HCT116 (cell line): ENCODE data around the gene SLAIN1. TPM values are rescaled to one million over a fixed set of nuclear protein-coding genes. Genes with fewer than 3 reads are reported as not detected.

Source experiments
- ATAC-seq: fragments of 200-7000 bp; cut with Tn5 transposase; 2 replicates; pipeline ENCODE4 v1.9.1; 2020; ENCODE audit warnings: mild to moderate bottlenecking, moderate library complexity
- BruUV-seq: library from RNA; stranded (reverse); fragments of 400-500 nt; replicated peaks from 2 replicates; lab custom pipeline; 2021; lab: Mats Ljungman, UMichigan
- CTCF ChIA-PET: fragments of 300-600 bp; sonication (Branson Sonifier 250); formaldehyde crosslinking; loops from one replicate; lab custom pipeline; 2021; ENCODE audit warnings: antibody characterized with exemption; lab: Charles Lee
- POLR2A ChIA-PET: fragments of 300-600, 350-600 bp; sonication (Branson Sonifier 250); formaldehyde crosslinking; loops from one replicate; lab custom pipeline; 2021; ENCODE audit warnings: antibody characterized with exemption; lab: Charles Lee
- RAD21 ChIA-PET, 2 experiments: fragments of 300-600 bp; sonication (Branson Sonifier 250); formaldehyde crosslinking; loops; one replicate each; lab custom pipeline; 2023; ENCODE audit warnings: low total read pairs in 2 of 2; ENCODE audit not compliant: uncharacterized antibody in 2 of 2, unreplicated experiment in 2 of 2, low non-redundant PET in 1 of 2; lab: Charles Lee
- DNase-seq: peaks from one replicate; pipeline ENCODE4 v3.0.0-alpha.2; 2010; ENCODE audit warnings: low read depth, low spot score
- H2AFZ ChIP-seq: fragments of 200-600 bp; shearing (Covaris generic), sonication (generic); 2 replicates; pipeline ENCODE4 v1.6.1; 2017; ENCODE audit warnings: low read depth, mixed run types, mixed read lengths, antibody characterized with exemption, low read length; ENCODE audit not compliant: poor library complexity, severe bottlenecking
- H3K27ac ChIP-seq: 2 replicates; pipeline ENCODE4 v1.5.1; 2012; ENCODE audit warnings: low read depth, low read length
- H3K27me3 ChIP-seq: fragments of 200-600 bp; sonication (generic); 2 replicates; pipeline ENCODE4 v1.6.1; 2016; ENCODE audit warnings: mixed run types, low read length, mixed read lengths; ENCODE audit not compliant: insufficient read depth
- H3K36me3 ChIP-seq, 2 experiments: fragments of 200-500 bp in 1 of 2; fragments of 200-600 bp in 1 of 2; sonication (Bioruptor generic) in 1 of 2; sonication (generic) in 1 of 2; 2 replicates each; pipeline versions ENCODE4 v1.5.1 to v1.6.1; 2014 to 2016; ENCODE audit warnings: low read length in 2 of 2, inconsistent platforms in 1 of 2, mixed read lengths in 1 of 2, mixed run types in 1 of 2; ENCODE audit not compliant: insufficient read depth in 2 of 2, control insufficient read depth in 1 of 2
- H3K4me1 ChIP-seq, 2 experiments: fragments of 200-600 bp in 1 of 2; sonication (generic) in 1 of 2; 2 replicates each; pipeline versions ENCODE4 v1.5.1 to v1.6.1; 2012 to 2017; ENCODE audit warnings: low read length in 2 of 2, inconsistent platforms in 1 of 2, mild to moderate bottlenecking in 1 of 2, mixed read lengths in 1 of 2, mixed run types in 1 of 2, moderate library complexity in 1 of 2; ENCODE audit not compliant: insufficient read depth in 2 of 2, control insufficient read depth in 1 of 2
- H3K4me2 ChIP-seq: fragments of 200-600 bp; sonication (generic); 2 replicates; pipeline ENCODE4 v1.6.1; 2017; ENCODE audit warnings: mixed run types, low read length, mixed read lengths
- H3K4me3 ChIP-seq, 2 experiments: fragments of 200-600 bp in 1 of 2; sonication (generic) in 1 of 2; replicated peaks in 1 of 2; 2 replicates each; pipeline ENCODE4 v1.5.1; 2011 to 2016; ENCODE audit warnings: low read length in 2 of 2, control low read depth in 1 of 2, low read depth in 1 of 2, mild to moderate bottlenecking in 1 of 2, mixed read lengths in 1 of 2, mixed run types in 1 of 2
- H3K79me2 ChIP-seq: fragments of 200-600 bp; sonication (generic); 2 replicates; pipeline ENCODE4 v1.6.1; 2017; ENCODE audit warnings: mild to moderate bottlenecking, mixed run types, low read length, moderate library complexity, mixed read lengths; ENCODE audit not compliant: insufficient read depth
- H3K9ac ChIP-seq: fragments of 200-600 bp; sonication (generic); 2 replicates; pipeline ENCODE4 v1.6.1; 2016; ENCODE audit warnings: low read length, mixed read lengths
- H3K9me2 ChIP-seq: fragments of 200-600 bp; sonication (generic), shearing (Covaris generic); 2 replicates; pipeline ENCODE4 v1.6.1; 2017; ENCODE audit warnings: mixed run types, mild to moderate bottlenecking, moderate library complexity; ENCODE audit not compliant: insufficient read depth
- H3K9me3 ChIP-seq, 2 experiments: fragments of 200-500 bp in 1 of 2; fragments of 200-600 bp in 1 of 2; sonication (Bioruptor generic) in 1 of 2; sonication (generic) in 1 of 2; 2 replicates each; pipeline ENCODE4 v1.6.1; 2014 to 2017; ENCODE audit warnings: low read length in 2 of 2, mixed read lengths in 2 of 2, inconsistent platforms in 1 of 2, low read depth in 1 of 2, mild to moderate bottlenecking in 1 of 2, mixed run types in 1 of 2, moderate library complexity in 1 of 2; ENCODE audit not compliant: control insufficient read depth in 1 of 2, insufficient read depth in 1 of 2
- H4K20me1 ChIP-seq: fragments of 200-600 bp; sonication (generic), shearing (Covaris generic); 2 replicates; pipeline ENCODE4 v1.6.1; 2017; ENCODE audit warnings: mixed run types, mild to moderate bottlenecking, moderate library complexity; ENCODE audit not compliant: insufficient read depth
- CEBPB ChIP-seq: IDR thresholded peaks from 2 replicates; pipeline ENCODE4 v1.6.1; 2012; ENCODE audit warnings: low read depth
- CTCF ChIP-seq, 3 experiments: fragments of 200-600 bp in 1 of 3; sonication (generic) in 1 of 3; IDR thresholded peaks in 2 of 3; conservative IDR thresholded peaks in 1 of 3; 2 replicates each; pipeline ENCODE4 v1.5.1; 2012 to 2017; ENCODE audit warnings: low read depth in 2 of 3, low read length in 2 of 3, antibody characterized with exemption in 1 of 3, borderline replicate concordance in 1 of 3, control low read depth in 1 of 3, mild to moderate bottlenecking in 1 of 3, mixed read lengths in 1 of 3, mixed run types in 1 of 3, moderate library complexity in 1 of 3; ENCODE audit not compliant: insufficient read depth in 1 of 3
- ELF1 ChIP-seq: IDR thresholded peaks from 2 replicates; pipeline ENCODE4 v1.6.1; 2012; ENCODE audit warnings: low read depth, borderline replicate concordance
- EZH2phosphoT487 ChIP-seq: fragments of 200-600 bp; IDR thresholded peaks from 2 replicates; pipeline ENCODE4 v1.6.1; 2018; ENCODE audit warnings: antibody characterized with exemption, borderline replicate concordance
- MAX ChIP-seq: IDR thresholded peaks from 2 replicates; pipeline ENCODE4 v1.6.1; 2012
- REST ChIP-seq: IDR thresholded peaks from 2 replicates; pipeline ENCODE4 v1.6.1; 2012; ENCODE audit warnings: low read depth
- SP1 ChIP-seq: IDR thresholded peaks from 2 replicates; pipeline ENCODE4 v1.6.1; 2012; ENCODE audit warnings: low read depth
- YY1 ChIP-seq: IDR thresholded peaks from 2 replicates; pipeline ENCODE4 v1.6.1; 2011; ENCODE audit warnings: low read length, low read depth, moderate library complexity, mild to moderate bottlenecking; ENCODE audit not compliant: insufficient replicate concordance; ENCODE audit errors: extremely low read depth
- ZBTB33 ChIP-seq: IDR thresholded peaks from 2 replicates; pipeline ENCODE4 v1.6.1; 2011; ENCODE audit warnings: mild to moderate bottlenecking, low read length, moderate library complexity; ENCODE audit not compliant: insufficient replicate concordance; ENCODE audit errors: extremely low read depth
- intact Hi-C: fragments of 100-400 bp; cut with micrococcal nuclease; formaldehyde crosslinking; loops from 2 replicates; pipeline ENCODE4 v1.10.0; 2022
- total RNA-seq: library from RNA; stranded (reverse); gene quantifications from one replicate; pipeline ENCODE4 v1.2.1, GENCODE V29; 2021; ENCODE audit not compliant: unreplicated experiment

Gene SLAIN1
- total RNA-seq, 1 experiment from 2014 or later = 0.34 TPM

- Histone ChIP-seq H2AFZ (no peak overlapping the region), H3K9me2 (no peaks in the 10 kb centered on the region), H3K9me3 (no peaks in the 10 kb centered on the region), H3K9ac (no peak overlapping the region), H3K4me1 (no peaks in the 10 kb centered on the region), H3K27ac (no peak overlapping the region), H3K4me3 (no peak overlapping the region), H3K27me3 (0 out of 2 replicates have a peak, but pooled peaks cover 3% of the 10 kb centered on the region), H4K20me1 (no peaks in the 10 kb centered on the region), H3K79me2 (no peaks in the 10 kb centered on the region), H3K4me2 (no peak overlapping the region), H3K36me3 (no peaks in the 10 kb centered on the region; a peak in 1 of 4 replicates)
- no TSS peak for BruUV-seq
- CTCF ChIA-PET = no interaction called here
- TF ChIP-seq EZH2phosphoT487 = no peak
- TF ChIP-seq SP1 = no peak
- TF ChIP-seq REST = no peak
- no peak for TF ChIP-seq CEBPB
- no peak for TF ChIP-seq MAX
- TF ChIP-seq YY1 = no peak
- TF ChIP-seq ELF1 = no peak
- TF ChIP-seq ZBTB33 = no peak
- no peak for TF ChIP-seq CTCF (IDR thresholded peaks at IDR 0.05 in 2 of 3, conservative IDR thresholded peaks at IDR 0.05 in 1 of 3; ENCODE audit: borderline replicate concordance in 1 of 3, insufficient read depth in 1 of 3, low read depth in 2 of 3, low read length in 2 of 3)
- DNase-seq (no peak), ATAC-seq (no peak)
- RAD21 ChIA-PET = no interaction called here
- POLR2A ChIA-PET = no interaction called here
- intact Hi-C loops = no loop called here
Observed at GRCh38 chr13:77811981-77812380, 114.5 kb downstream of the SLAIN1 start.
